ENCODE measurements around the gene HEPH. TPM values are rescaled to one million over a fixed set of nuclear protein-coding genes. Genes with fewer than 3 reads are reported as not detected.
"Not testable (repeated sequence)": the region's sequence is repeated elsewhere in the genome, so short reads cannot be mapped to it uniquely, and the experiment has no call there.

The HEPH gene
- total RNA-seq, 2 experiments from 2014 or later, result not detected

GRCh38 chrX:66126662-66127061, 37.4 kb upstream of the HEPH start:
- POLR2A ChIA-PET, result no interaction called here
- H3K79me2 ChIP-seq (ENCODE audit: insufficient read depth, low read depth, low read length), result no peaks in the 10 kb centered on the region
- H3K4me1 ChIP-seq (ENCODE audit: insufficient read depth, low read length, poor library complexity, severe bottlenecking), result no peaks in the 10 kb centered on the region
- no peak for DNase-seq (ENCODE audit: low spot score)
- H4K20me1 ChIP-seq (ENCODE audit: insufficient read depth, low read length), result no peaks in the 10 kb centered on the region
- H3K36me3 ChIP-seq (ENCODE audit: insufficient read depth, low read length), result no peaks in the 10 kb centered on the region
- no peak overlapping the region for H3K4me3 ChIP-seq (ENCODE audit: low read depth, low read length, poor library complexity, severe bottlenecking)
- no TSS peak for BruUV-seq (replicated peaks)
- H3K9me2 ChIP-seq (ENCODE audit: insufficient read depth, low read length), result no peaks in the 10 kb centered on the region
- intact Hi-C loops (cut with micrococcal nuclease; ENCODE audit: unreplicated experiment), result no loop called here
- H3K4me2 ChIP-seq (ENCODE audit: low read length), result no peak overlapping the region
- CTCF ChIA-PET (ENCODE audit: unreplicated experiment), result no interaction called here
- H3K27ac ChIP-seq (ENCODE audit: low read depth, low read length, poor library complexity, severe bottlenecking), result no peak overlapping the region
- no peak overlapping the region for H2AFZ ChIP-seq (ENCODE audit: low read length)
- no peak for TF ChIP-seq EZH2phosphoT487 (IDR thresholded peaks at IDR 0.05; ENCODE audit: borderline replicate concordance, low read depth, low read length)
- TF ChIP-seq, protein P1, sequence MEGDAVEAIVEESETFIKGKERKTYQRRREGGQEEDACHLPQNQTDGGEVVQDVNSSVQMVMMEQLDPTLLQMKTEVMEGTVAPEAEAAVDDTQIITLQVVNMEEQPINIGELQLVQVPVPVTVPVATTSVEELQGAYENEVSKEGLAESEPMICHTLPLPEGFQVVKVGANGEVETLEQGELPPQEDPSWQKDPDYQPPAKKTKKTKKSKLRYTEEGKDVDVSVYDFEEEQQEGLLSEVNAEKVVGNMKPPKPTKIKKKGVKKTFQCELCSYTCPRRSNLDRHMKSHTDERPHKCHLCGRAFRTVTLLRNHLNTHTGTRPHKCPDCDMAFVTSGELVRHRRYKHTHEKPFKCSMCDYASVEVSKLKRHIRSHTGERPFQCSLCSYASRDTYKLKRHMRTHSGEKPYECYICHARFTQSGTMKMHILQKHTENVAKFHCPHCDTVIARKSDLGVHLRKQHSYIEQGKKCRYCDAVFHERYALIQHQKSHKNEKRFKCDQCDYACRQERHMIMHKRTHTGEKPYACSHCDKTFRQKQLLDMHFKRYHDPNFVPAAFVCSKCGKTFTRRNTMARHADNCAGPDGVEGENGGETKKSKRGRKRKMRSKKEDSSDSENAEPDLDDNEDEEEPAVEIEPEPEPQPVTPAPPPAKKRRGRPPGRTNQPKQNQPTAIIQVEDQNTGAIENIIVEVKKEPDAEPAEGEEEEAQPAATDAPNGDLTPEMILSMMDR (conservative IDR thresholded peaks at IDR 0.05; ENCODE audit: low read length), result no peak
- H3K9me3 ChIP-seq (ENCODE audit: low read length), result no peaks in the 10 kb centered on the region

- BruUV-seq (replicated peaks), result no TSS peak
- H2AFZ ChIP-seq (ENCODE audit: low read length), result no peak overlapping the region
- no peak overlapping the region for H3K27ac ChIP-seq (ENCODE audit: low read depth, low read length, poor library complexity, severe bottlenecking)
- TF ChIP-seq EZH2phosphoT487 (IDR thresholded peaks at IDR 0.05; ENCODE audit: borderline replicate concordance, low read depth, low read length), result no peak
- no peak for DNase-seq (ENCODE audit: low spot score)
- H3K9me2 ChIP-seq (ENCODE audit: insufficient read depth, low read length), result no peaks in the 10 kb centered on the region
- no peaks in the 10 kb centered on the region for H3K9me3 ChIP-seq (ENCODE audit: low read length)
- no peaks in the 10 kb centered on the region for H3K79me2 ChIP-seq (ENCODE audit: insufficient read depth, low read depth, low read length)
- no peak overlapping the region for H3K4me2 ChIP-seq (ENCODE audit: low read length)
- CTCF ChIA-PET (ENCODE audit: unreplicated experiment), result no interaction called here
- no peak overlapping the region for H3K4me3 ChIP-seq (ENCODE audit: low read depth, low read length, poor library complexity, severe bottlenecking)
- POLR2A ChIA-PET, result no interaction called here
- H3K4me1 ChIP-seq (ENCODE audit: insufficient read depth, low read length, poor library complexity, severe bottlenecking), result no peaks in the 10 kb centered on the region
- H4K20me1 ChIP-seq (ENCODE audit: insufficient read depth, low read length), result no peaks in the 10 kb centered on the region
- H3K36me3 ChIP-seq (ENCODE audit: insufficient read depth, low read length), result no peaks in the 10 kb centered on the region
- intact Hi-C loops (cut with micrococcal nuclease; ENCODE audit: unreplicated experiment), result no loop called here
Measured at GRCh38 chrX:66130469-66130868, 33.6 kb upstream of the HEPH start.

GRCh38 chrX:66135284-66135683, 28.8 kb upstream of the HEPH start:
- H2AFZ ChIP-seq (ENCODE audit: low read length); H4K20me1 ChIP-seq (ENCODE audit: insufficient read depth, low read length); H3K4me3 ChIP-seq (ENCODE audit: low read depth, low read length, poor library complexity, severe bottlenecking); H3K27ac ChIP-seq (ENCODE audit: low read depth, low read length, poor library complexity, severe bottlenecking); POLR2A ChIA-PET; H3K9me2 ChIP-seq (ENCODE audit: insufficient read depth, low read length); H3K36me3 ChIP-seq (ENCODE audit: insufficient read depth, low read length); intact Hi-C loops (cut with micrococcal nuclease; ENCODE audit: unreplicated experiment); H3K79me2 ChIP-seq (ENCODE audit: insufficient read depth, low read depth, low read length); CTCF ChIA-PET (ENCODE audit: unreplicated experiment); DNase-seq (ENCODE audit: low spot score); H3K4me1 ChIP-seq (ENCODE audit: insufficient read depth, low read length, poor library complexity, severe bottlenecking); H3K9me3 ChIP-seq (ENCODE audit: low read length); H3K4me2 ChIP-seq (ENCODE audit: low read length); BruUV-seq (replicated peaks): not testable (repeated sequence)

DNA sequence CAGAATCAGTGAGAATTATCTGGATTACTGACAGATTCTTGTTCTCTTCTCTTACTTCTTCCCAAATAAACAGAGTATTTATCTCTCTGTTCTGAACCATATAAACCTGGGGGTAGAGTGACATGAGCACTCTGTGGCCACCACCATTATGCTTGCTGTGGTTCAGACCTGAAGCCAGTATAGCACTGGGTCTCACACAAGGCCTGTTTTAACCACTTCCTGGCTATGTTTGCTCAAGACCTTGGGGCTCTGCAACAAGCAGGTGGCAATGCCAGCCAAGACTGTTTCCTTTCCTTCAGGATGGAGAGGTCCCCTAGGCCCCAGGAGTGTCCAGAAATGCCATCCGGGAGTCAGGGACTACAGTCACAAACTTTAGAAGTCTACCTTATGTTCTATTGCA, 21.7 kb upstream of the HEPH start:
- CTCF ChIA-PET (ENCODE audit: unreplicated experiment), result no interaction called here
- Histone ChIP-seq H4K20me1 (ENCODE audit: insufficient read depth, low read length) (no peaks in the 10 kb centered on the region), H3K4me1 (ENCODE audit: insufficient read depth, low read length, poor library complexity, severe bottlenecking) (no peaks in the 10 kb centered on the region), H3K9me2 (ENCODE audit: insufficient read depth, low read length) (no peaks in the 10 kb centered on the region), H2AFZ (ENCODE audit: low read length) (no peak overlapping the region), H3K27ac (ENCODE audit: low read depth, low read length, poor library complexity, severe bottlenecking) (no peak overlapping the region), H3K36me3 (ENCODE audit: insufficient read depth, low read length) (no peaks in the 10 kb centered on the region), H3K4me3 (ENCODE audit: low read depth, low read length, poor library complexity, severe bottlenecking) (no peak overlapping the region), H3K79me2 (ENCODE audit: insufficient read depth, low read depth, low read length) (no peaks in the 10 kb centered on the region), H3K9me3 (ENCODE audit: low read length) (no peaks in the 10 kb centered on the region), H3K4me2 (ENCODE audit: low read length) (no peak overlapping the region)
- DNase-seq (ENCODE audit: low spot score), result no peak
- BruUV-seq (replicated peaks), result no TSS peak
- POLR2A ChIA-PET, result no interaction called here
- TF ChIP-seq EZH2phosphoT487 (IDR thresholded peaks at IDR 0.05; ENCODE audit: borderline replicate concordance, low read depth, low read length), result no peak
- TF ChIP-seq, protein P1 (conservative IDR thresholded peaks at IDR 0.05; ENCODE audit: low read length), result no peak
- intact Hi-C loops (cut with micrococcal nuclease; ENCODE audit: unreplicated experiment), result no loop called here

All from OCI-LY7 (cell line).